Adrenal gland (tissue), 12 donors: Measurements from ENCODE around the gene WNT8A. TPM values are rescaled to one million over a fixed set of nuclear protein-coding genes. Genes with fewer than 3 reads are reported as not detected.

Experiments
- DNase-seq, 7 donors: peaks; one replicate each; pipeline ENCODE4 v3.0.0-alpha.2; 2019 to 2020
- H3K27ac ChIP-seq, 5 donors: fragments of 200-600 bp; sonication (generic) in 4 of 5; 1 replicate in 3 of 5; 2 replicates in 2 of 5; pipeline versions ENCODE4 v1.5.1 to v1.8.0; 2016 to 2020; ENCODE audit warnings: mild to moderate bottlenecking in 1 of 5
- H3K27me3 ChIP-seq: fragments of 200-600 bp; 2 replicates; pipeline ENCODE4 v1.8.0; 2021
- H3K36me3 ChIP-seq, 2 donors: fragments of 200-600 bp; replicated peaks in 1 of 2; 1 replicate in 1 of 2; 2 replicates in 1 of 2; pipeline versions ENCODE4 v1.5.1 to v1.8.0; 2018 to 2022
- H3K4me1 ChIP-seq, 2 donors: fragments of 200-600 bp; replicated peaks in 1 of 2; 1 replicate in 1 of 2; 2 replicates in 1 of 2; pipeline versions ENCODE4 v1.5.1 to v1.8.0; 2018 to 2021
- H3K4me3 ChIP-seq, 4 donors: fragments of 200-600 bp; sonication (generic) in 3 of 4; one replicate each; pipeline ENCODE4 v1.5.1; 2016 to 2018
- H3K9me3 ChIP-seq, 3 donors: fragments of 200-600 bp; sonication (generic) in 1 of 3; replicated peaks in 1 of 3; 1 replicate in 2 of 3; 2 replicates in 1 of 3; pipeline versions ENCODE4 v1.5.1 to v1.8.0; 2016 to 2021
- POLR2A ChIP-seq, 2 donors: fragments of 450-650 bp; IDR thresholded peaks; one replicate each; pipeline ENCODE4 v1.6.1; 2017; ENCODE audit warnings: antibody characterized with exemption in 2 of 2, mild to moderate bottlenecking in 2 of 2, moderate library complexity in 1 of 2
- WGBS, 4 donors: extraction: QIAGEN DNeasy Blood & Tissue Kit in 2 of 4; methylation state at CpG; one replicate each; pipeline versions ENCODE4 v1.1.5 to v1.1.7; 2013 to 2017; 5-methylcytosine and 5-hydroxymethylcytosine counted together
- intact Hi-C, 2 donors: fragments of 100-400 bp; cut with DNase I; formaldehyde crosslinking; loops; one replicate each; pipeline versions ENCODE4 v1.14.1 to v1.15.0; 2022 to 2023
- polyA plus RNA-seq, 3 donors: library from polyadenylated mRNA; stranded (reverse); fragments of 200-250 nt in 2 of 3; fragments of 350-450 nt in 1 of 3; fragmentation: Illumina TruSeq in 1 of 3; extraction: RNeasy Lipid Tissue Mini Kit (QIAGEN cat#74804) in 1 of 3; gene quantifications; one replicate each; pipeline ENCODE4 v1.2.3, GENCODE V29; 2013 to 2014
- total RNA-seq, 9 donors: library from RNA; depleted of rRNA in 4 of 9; stranded (reverse); fragments of >200 nt in 4 of 9; fragments of 120-200 nt in 1 of 9; fragmentation: NEBNext Ultra II Directional in 1 of 9; extraction: Animal tissue kit (Norgen Biotek cat#: 25700) in 1 of 9; gene quantifications; one replicate each; pipeline versions ENCODE4 v1.1.0 to v1.2.4, GENCODE V29; 2013 to 2023
- TF ChIP-seq, protein P1 (sequence below), 6 experiments: fragments of 450-650 bp in 4 of 6; fragments of 200-600 bp in 2 of 6; sonication (generic) in 1 of 6; IDR thresholded peaks; 1 replicate in 5 of 6; 2 replicates in 1 of 6; pipeline versions ENCODE4 v1.5.1 to v1.8.0; 2016 to 2021; ENCODE audit warnings: antibody characterized with exemption in 6 of 6, mild to moderate bottlenecking in 2 of 6, moderate library complexity in 1 of 6
- donor health status: healthy with polysubstance abuse.
- donor health status: Bipolar disorder and iron deficiency.
- donor health status: DM: yes; HTN: yes; CAD: no.
- donor health status: DM: no; HTN: no; CAD: no.
- donor health status: DM: no; HTN: no; CAD: no.
- donor health status: DM: yes; HTN: yes; CAD: no.

The WNT8A gene
- total and polyA plus RNA-seq, 12 donors: not detected

DNA sequence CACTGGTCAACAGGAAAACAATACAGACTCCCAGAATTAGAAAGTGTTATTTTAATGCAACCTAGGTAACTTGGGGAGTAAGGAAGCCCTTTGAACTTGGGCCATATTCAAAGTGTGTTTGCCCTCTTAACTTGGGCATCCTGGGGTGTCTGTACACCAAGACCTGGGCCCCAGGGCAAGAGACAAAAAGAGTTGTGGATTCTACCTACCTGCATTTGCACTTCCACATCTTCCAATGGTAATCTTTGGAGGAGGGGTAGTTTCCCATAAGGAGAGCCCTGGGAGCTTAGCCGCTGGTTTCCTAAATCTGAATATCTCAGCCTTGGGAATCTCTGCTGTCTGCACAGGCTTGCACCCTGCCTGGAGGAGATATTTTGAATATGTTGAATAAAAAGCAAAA is 8.5 kb downstream of the WNT8A start:
- H3K27me3 ChIP-seq: no peaks in the 10 kb centered on the region
- no peaks in the 10 kb centered on the region for H3K36me3 ChIP-seq
- H3K4me3 ChIP-seq: no peak overlapping the region
- H3K27ac ChIP-seq: no peak overlapping the region
- intact Hi-C loops: no loop called here
- no peak for DNase-seq
- no peaks in the 10 kb centered on the region for H3K9me3 ChIP-seq
- TF ChIP-seq, protein P1, sequence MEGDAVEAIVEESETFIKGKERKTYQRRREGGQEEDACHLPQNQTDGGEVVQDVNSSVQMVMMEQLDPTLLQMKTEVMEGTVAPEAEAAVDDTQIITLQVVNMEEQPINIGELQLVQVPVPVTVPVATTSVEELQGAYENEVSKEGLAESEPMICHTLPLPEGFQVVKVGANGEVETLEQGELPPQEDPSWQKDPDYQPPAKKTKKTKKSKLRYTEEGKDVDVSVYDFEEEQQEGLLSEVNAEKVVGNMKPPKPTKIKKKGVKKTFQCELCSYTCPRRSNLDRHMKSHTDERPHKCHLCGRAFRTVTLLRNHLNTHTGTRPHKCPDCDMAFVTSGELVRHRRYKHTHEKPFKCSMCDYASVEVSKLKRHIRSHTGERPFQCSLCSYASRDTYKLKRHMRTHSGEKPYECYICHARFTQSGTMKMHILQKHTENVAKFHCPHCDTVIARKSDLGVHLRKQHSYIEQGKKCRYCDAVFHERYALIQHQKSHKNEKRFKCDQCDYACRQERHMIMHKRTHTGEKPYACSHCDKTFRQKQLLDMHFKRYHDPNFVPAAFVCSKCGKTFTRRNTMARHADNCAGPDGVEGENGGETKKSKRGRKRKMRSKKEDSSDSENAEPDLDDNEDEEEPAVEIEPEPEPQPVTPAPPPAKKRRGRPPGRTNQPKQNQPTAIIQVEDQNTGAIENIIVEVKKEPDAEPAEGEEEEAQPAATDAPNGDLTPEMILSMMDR (IDR thresholded peaks at IDR 0.05): no peak
- no peak for TF ChIP-seq POLR2A (IDR thresholded peaks at IDR 0.05)
- no peaks in the 10 kb centered on the region for H3K4me1 ChIP-seq
- WGBS, 4 donors: 73 to 91% (median 78%) methylated on average over 1 of the region's 1 CpG

DNA sequence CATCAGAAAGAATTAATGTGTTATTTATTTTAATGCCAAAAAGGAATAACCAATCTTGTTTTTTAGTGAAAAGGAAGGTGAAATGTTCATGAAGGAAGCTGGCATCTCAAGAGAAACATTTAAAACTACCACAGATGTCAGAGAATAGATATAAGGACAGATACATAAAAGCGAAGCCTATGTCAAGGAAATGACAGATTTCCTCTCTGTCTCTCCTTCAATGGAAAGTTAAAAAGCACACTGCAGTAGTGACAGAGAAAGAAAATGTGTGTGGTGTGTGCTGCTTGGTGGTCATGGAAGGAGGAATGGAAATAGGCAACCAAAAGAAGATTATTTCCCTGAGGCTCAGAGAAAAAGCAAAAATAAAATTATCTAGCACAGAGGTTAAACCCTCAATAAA is 9.2 kb downstream of the WNT8A start:
- TF ChIP-seq, protein P1 (IDR thresholded peaks at IDR 0.05): no peak
- no peak for TF ChIP-seq POLR2A (IDR thresholded peaks at IDR 0.05)
- no peaks in the 10 kb centered on the region for H3K9me3 ChIP-seq
- WGBS, 4 donors: 46 to 62% (median 53%) methylated on average over 1 of the region's 1 CpG
- no peak overlapping the region for H3K4me3 ChIP-seq
- no peaks in the 10 kb centered on the region for H3K36me3 ChIP-seq
- intact Hi-C loops: no loop called here
- DNase-seq: no peak
- H3K4me1 ChIP-seq: no peaks in the 10 kb centered on the region
- H3K27ac ChIP-seq: no peak overlapping the region
- no peaks in the 10 kb centered on the region for H3K27me3 ChIP-seq

DNA sequence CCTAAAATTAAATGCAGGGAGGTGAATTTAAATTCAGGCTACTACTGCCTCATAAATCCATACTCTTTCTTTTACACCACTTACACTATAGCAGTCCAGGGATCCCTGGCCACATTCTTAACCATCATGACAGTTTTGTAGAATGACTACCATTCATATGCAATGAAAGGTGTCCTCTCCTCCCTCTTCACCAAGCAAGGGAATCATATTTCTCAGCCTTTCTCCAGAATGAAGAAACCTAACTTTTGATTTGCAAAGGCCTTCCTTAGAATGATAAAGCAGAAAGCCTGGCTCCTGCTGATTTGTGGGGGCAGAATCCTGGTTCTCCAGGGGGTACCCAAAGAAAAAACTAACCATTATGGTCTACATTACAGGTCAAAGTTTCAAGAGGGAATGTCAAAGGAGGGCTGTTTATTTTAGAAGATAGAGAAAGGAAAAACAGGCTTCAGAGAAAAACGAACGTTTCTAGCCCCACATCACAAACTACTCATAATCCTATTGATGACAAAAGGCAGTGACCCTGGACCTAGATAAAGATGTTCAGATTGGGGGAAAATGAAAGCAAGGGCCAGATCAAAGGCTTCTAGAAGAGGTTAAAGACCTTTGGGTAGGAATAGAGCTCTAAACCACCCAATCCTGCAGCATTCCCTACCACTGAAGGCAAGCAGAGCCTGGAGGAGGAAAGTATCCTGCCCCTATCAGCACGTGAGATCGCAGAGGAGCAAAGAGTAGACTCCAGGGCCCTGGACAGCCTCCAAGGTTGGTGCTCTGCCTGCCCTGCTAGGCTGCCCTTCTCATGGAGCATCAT is 11.5 kb downstream of the WNT8A start:
- Histone ChIP-seq H3K4me1 (no peaks in the 10 kb centered on the region), H3K27me3 (no peaks in the 10 kb centered on the region), H3K27ac (no peak overlapping the region), H3K9me3 (no peaks in the 10 kb centered on the region), H3K36me3 (no peaks in the 10 kb centered on the region), H3K4me3 (no peak overlapping the region)
- DNase-seq: no peak
- 39 to 71% (median 48%) methylated on average over 4 of the region's 4 CpGs for WGBS, 4 donors
- TF ChIP-seq POLR2A (IDR thresholded peaks at IDR 0.05): no peak
- TF ChIP-seq, protein P1 (IDR thresholded peaks at IDR 0.05): no peak
- intact Hi-C loops: no loop called here

DNA sequence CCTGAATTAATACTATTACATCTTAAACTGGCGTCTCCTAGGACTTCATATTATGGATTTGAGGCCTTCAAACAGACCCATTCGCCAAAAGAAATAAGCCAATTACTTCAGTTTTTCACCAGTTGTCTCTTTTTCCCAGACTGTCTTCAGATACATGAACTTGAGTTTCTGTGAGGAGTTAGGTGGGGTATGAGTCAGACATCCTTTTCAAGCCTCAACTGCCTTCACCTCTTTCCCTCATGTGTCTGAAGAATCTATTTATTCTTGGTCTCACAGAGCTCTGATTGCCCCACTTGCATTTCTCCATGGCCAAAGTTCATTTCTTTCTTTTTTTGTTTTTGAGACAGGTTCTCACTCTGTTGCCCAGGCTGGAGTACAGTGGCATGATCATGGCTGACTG is 12.5 kb downstream of the WNT8A start:
- TF ChIP-seq, protein P1 (IDR thresholded peaks at IDR 0.05): no peak
- TF ChIP-seq POLR2A (IDR thresholded peaks at IDR 0.05): no peak
- 82 to 91% (median 88%) methylated on average over 2 of the region's 2 CpGs for WGBS, 4 donors
- no peaks in the 10 kb centered on the region for H3K4me1 ChIP-seq
- no peaks in the 10 kb centered on the region for H3K27me3 ChIP-seq
- no peak overlapping the region for H3K4me3 ChIP-seq
- intact Hi-C loops: no loop called here
- H3K36me3 ChIP-seq: no peaks in the 10 kb centered on the region
- H3K9me3 ChIP-seq: no peaks in the 10 kb centered on the region
- H3K27ac ChIP-seq: no peak overlapping the region
- no peak for DNase-seq
